ENCODE data around the gene PNPLA7. TPM values are rescaled to one million over a fixed set of nuclear protein-coding genes. Genes with fewer than 3 reads are reported as not detected.

PNPLA7 gene
- total RNA-seq, 1 experiment from 2014 or later: 0.77 TPM

GRCh38 chr9:137575364-137575715 lies 25.1 kb upstream of the PNPLA7 start:
- 0 out of 2 replicates have a peak, but pooled peaks cover 5% of the 10 kb centered on the region for H4K20me1 ChIP-seq (ENCODE audit: low read length)
- BruUV-seq (replicated peaks): no TSS peak
- H3K27me3 ChIP-seq (ENCODE audit: low read length): no peaks in the 10 kb centered on the region
- H3K4me1 ChIP-seq (ENCODE audit: insufficient read depth, low read length): peaks cover 12% of the 10 kb centered on the region; the same call in 1 of the 2 replicates
- H3K4me2 ChIP-seq (ENCODE audit: low read length): no peak overlapping the region
- DNase-seq (no peak), ATAC-seq (no peak)
- peaks cover 29% of the 10 kb centered on the region; the same call in 1 of the 2 replicates for H3K36me3 ChIP-seq (ENCODE audit: low read depth, low read length)
- TF ChIP-seq EZH2phosphoT487 (IDR thresholded peaks at IDR 0.05; ENCODE audit: borderline replicate concordance, low read length) (no peak), CTCF (conservative IDR thresholded peaks at IDR 0.05; ENCODE audit: low read depth, low read length) (no peak), EZH2 (IDR thresholded peaks at IDR 0.05; ENCODE audit: low read length, unreplicated experiment) (no peak)
- CTCF ChIA-PET: no interaction called here
- H3K9me2 ChIP-seq (replicated peaks; ENCODE audit: low read length): no peaks in the 10 kb centered on the region
- POLR2A ChIA-PET (ENCODE audit: unreplicated experiment): no interaction called here
- no peaks in the 10 kb centered on the region for H3K9me3 ChIP-seq (ENCODE audit: low read length)
- H3K9ac ChIP-seq (ENCODE audit: low read length): no peak overlapping the region
- no peak overlapping the region for H3K4me3 ChIP-seq (ENCODE audit: low read length)
- H3K27ac ChIP-seq (ENCODE audit: low read length): no peak overlapping the region
- no peak overlapping the region for H2AFZ ChIP-seq (ENCODE audit: low read length)
- no peaks in the 10 kb centered on the region for H3F3A ChIP-seq (ENCODE audit: low read length, unreplicated experiment)
- intact Hi-C loops (cut with micrococcal nuclease): no loop called here
- H3K79me2 ChIP-seq (ENCODE audit: low read length): peaks cover 41% of the 10 kb centered on the region

GRCh38 chr9:137574192-137574591 lies 24.0 kb upstream of the PNPLA7 start:
- Histone ChIP-seq H3K79me2 (ENCODE audit: low read length) (peaks cover 41% of the 10 kb centered on the region), H3K4me1 (ENCODE audit: insufficient read depth, low read length) (peaks cover 10% of the 10 kb centered on the region; the same call in 1 of the 2 replicates), H4K20me1 (ENCODE audit: low read length) (0 out of 2 replicates have a peak, but pooled peaks cover 5% of the 10 kb centered on the region), H3K9me3 (ENCODE audit: low read length) (no peaks in the 10 kb centered on the region), H2AFZ (ENCODE audit: low read length) (no peak overlapping the region), H3K9me2 (replicated peaks; ENCODE audit: low read length) (no peaks in the 10 kb centered on the region), H3K9ac (ENCODE audit: low read length) (no peak overlapping the region), H3K36me3 (ENCODE audit: low read depth, low read length) (peaks cover 29% of the 10 kb centered on the region; the same call in 1 of the 2 replicates), H3F3A (ENCODE audit: low read length, unreplicated experiment) (no peaks in the 10 kb centered on the region), H3K27me3 (ENCODE audit: low read length) (no peaks in the 10 kb centered on the region), H3K4me3 (ENCODE audit: low read length) (no peak overlapping the region), H3K27ac (ENCODE audit: low read length) (no peak overlapping the region), H3K4me2 (ENCODE audit: low read length) (no peak overlapping the region)
- ChIA-PET POLR2A (ENCODE audit: unreplicated experiment) (no interaction called here), CTCF (no interaction called here)
- intact Hi-C loops (cut with micrococcal nuclease): no loop called here
- TF ChIP-seq CTCF (conservative IDR thresholded peaks at IDR 0.05; ENCODE audit: low read depth, low read length) (no peak), EZH2phosphoT487 (IDR thresholded peaks at IDR 0.05; ENCODE audit: borderline replicate concordance, low read length) (no peak), EZH2 (IDR thresholded peaks at IDR 0.05; ENCODE audit: low read length, unreplicated experiment) (no peak)
- ATAC-seq (no peak), DNase-seq (no peak)
- BruUV-seq (replicated peaks): no TSS peak

GRCh38 chr9:137570566-137570965 lies 20.4 kb upstream of the PNPLA7 start:
- CTCF ChIA-PET: no interaction called here
- H3K9ac ChIP-seq (ENCODE audit: low read length): no peak overlapping the region
- no peak for TF ChIP-seq EZH2phosphoT487 (IDR thresholded peaks at IDR 0.05; ENCODE audit: borderline replicate concordance, low read length)
- TF ChIP-seq CTCF (conservative IDR thresholded peaks at IDR 0.05; ENCODE audit: low read depth, low read length): no peak
- no peak for TF ChIP-seq EZH2 (IDR thresholded peaks at IDR 0.05; ENCODE audit: low read length, unreplicated experiment)
- ATAC-seq (no peak), DNase-seq (no peak)
- H3K9me2 ChIP-seq (replicated peaks; ENCODE audit: low read length): no peaks in the 10 kb centered on the region
- H2AFZ ChIP-seq (ENCODE audit: low read length): no peak overlapping the region
- no peaks in the 10 kb centered on the region for H4K20me1 ChIP-seq (ENCODE audit: low read length)
- no TSS peak for BruUV-seq (replicated peaks)
- peaks cover 10% of the 10 kb centered on the region for H3K79me2 ChIP-seq (ENCODE audit: low read length)
- H3K36me3 ChIP-seq (ENCODE audit: low read depth, low read length): peaks cover 24% of the 10 kb centered on the region; the same call in 1 of the 2 replicates
- no peak overlapping the region for H3K27ac ChIP-seq (ENCODE audit: low read length)
- H3K4me2 ChIP-seq (ENCODE audit: low read length): no peak overlapping the region
- no peaks in the 10 kb centered on the region for H3K9me3 ChIP-seq (ENCODE audit: low read length)
- H3K27me3 ChIP-seq (ENCODE audit: low read length): no peaks in the 10 kb centered on the region
- no peaks in the 10 kb centered on the region for H3K4me1 ChIP-seq (ENCODE audit: insufficient read depth, low read length)
- no peak overlapping the region for H3K4me3 ChIP-seq (ENCODE audit: low read length)
- POLR2A ChIA-PET (ENCODE audit: unreplicated experiment): no interaction called here
- H3F3A ChIP-seq (ENCODE audit: low read length, unreplicated experiment): no peaks in the 10 kb centered on the region
- intact Hi-C loops (cut with micrococcal nuclease): no loop called here
